ENCODE data around the gene SLC25A44. TPM values are rescaled to one million over a fixed set of nuclear protein-coding genes. Genes with fewer than 3 reads are reported as not detected.

SLC25A44 gene
- total RNA-seq, 1 experiment from 2014 or later = 40.2 TPM

GRCh38 chr1:156258859-156259258, 65.0 kb downstream of the SLC25A44 start:
- no peak overlapping the region for H2BK5ac ChIP-seq (ENCODE audit: insufficient read length, low read length)
- H2AFZ ChIP-seq (ENCODE audit: low read length) = no peak overlapping the region
- no peak overlapping the region for H3K18ac ChIP-seq (ENCODE audit: insufficient read length, low read depth, low read length)
- no peaks in the 10 kb centered on the region for H3K79me1 ChIP-seq (ENCODE audit: insufficient read depth, low read depth, low read length, poor library complexity, severe bottlenecking)
- H4K8ac ChIP-seq (replicated peaks; ENCODE audit: insufficient read length, low read depth, low read length) = no peak overlapping the region
- H3K14ac ChIP-seq (ENCODE audit: insufficient read depth, low read length) = no peak overlapping the region
- H3K23me2 ChIP-seq (ENCODE audit: insufficient read length, low read depth, low read length, poor library complexity, severe bottlenecking) = no peaks in the 10 kb centered on the region
- H3K79me2 ChIP-seq (ENCODE audit: insufficient read depth, low read length) = no peaks in the 10 kb centered on the region
- no peaks in the 10 kb centered on the region for H3K27me3 ChIP-seq (ENCODE audit: insufficient read depth, low read length)
- H3K56ac ChIP-seq (ENCODE audit: insufficient read length, low read depth, low read length) = no peak overlapping the region
- H3K4me3 Mint-ChIP-seq = no peak overlapping the region
- no peaks in the 10 kb centered on the region for H3K27me3 Mint-ChIP-seq (ENCODE audit: low read depth)
- no peak overlapping the region for H3K4ac ChIP-seq (ENCODE audit: low read depth, low read length)
- H2BK120ac ChIP-seq (ENCODE audit: low read depth, low read length, poor library complexity, severe bottlenecking) = no peak overlapping the region
- no peak overlapping the region for H2BK15ac ChIP-seq (ENCODE audit: low read depth, low read length)
- H3K9ac ChIP-seq (ENCODE audit: extremely low read depth, insufficient read length, low read length) = no peak overlapping the region
- H3K4me2 ChIP-seq (ENCODE audit: insufficient read depth, insufficient read length, low read length) = no peak overlapping the region
- no peaks in the 10 kb centered on the region for H4K20me1 ChIP-seq (ENCODE audit: control insufficient read depth, insufficient read depth, insufficient read length)
- TF ChIP-seq CTCF (conservative IDR thresholded peaks at IDR 0.05) = no peak
- H4K91ac ChIP-seq (ENCODE audit: insufficient read length, low read depth, low read length) = no peak overlapping the region
- no peak overlapping the region for H3K27ac ChIP-seq (ENCODE audit: insufficient read length, low read depth, low read length)
- H2AK5ac ChIP-seq (ENCODE audit: insufficient read length, low read length) = no peak overlapping the region
- H3K23ac ChIP-seq (ENCODE audit: insufficient read length, low read depth, low read length) = no peak overlapping the region
- no peak overlapping the region for H3K27ac Mint-ChIP-seq
- no peaks in the 10 kb centered on the region for H3K9me3 Mint-ChIP-seq
- no peak overlapping the region for H4K5ac ChIP-seq (ENCODE audit: insufficient read length, low read depth, low read length)
- no peak overlapping the region for H3T11ph ChIP-seq (ENCODE audit: low read length)
- peaks cover 53 to 85% (median 74%) of the 10 kb centered on the region in 3 experiments for H3K36me3 Mint-ChIP-seq (ENCODE audit: insufficient read depth in 1 of 3, low read depth in 3 of 3)
- no peak for DNase-seq
- no peaks in the 10 kb centered on the region for H3K4me1 Mint-ChIP-seq
- H2BK12ac ChIP-seq (ENCODE audit: insufficient read length, low read depth, low read length) = no peak overlapping the region
- whole genome bisulfite sequencing (ENCODE audit: extremely low coverage, insufficient read length, low lambda C conversion rate) = no CpG with 5 or more reads among the region's 8 CpGs
- H3K9me3 ChIP-seq (ENCODE audit: control insufficient read depth, low read depth, low read length) = no peaks in the 10 kb centered on the region
- H3K4me1 ChIP-seq (ENCODE audit: insufficient read depth, low read length) = no peaks in the 10 kb centered on the region
- no peak overlapping the region for H2BK20ac ChIP-seq (ENCODE audit: low read depth, low read length, poor library complexity, severe bottlenecking)

Measured in H9 (cell line).